NCI-H2171 treated with DMSO at 0.1 percent for 48 hours (cell line): ENCODE data around the gene RGS9.
"Not testable (repeated sequence)": the region's sequence is repeated elsewhere in the genome, so short reads cannot be mapped to it uniquely, and the experiment has no call there.

Experiments used
- DNase-seq: peaks from one replicate; lab custom pipeline; 2025; lab: John Stamatoyannopoulos, UW

The RGS9 gene

GRCh38 chr17:65183736-65184135 is 46.6 kb downstream of the RGS9 start:
- DNase-seq = no peak

- DNase-seq = no peak
Observed at GRCh38 chr17:65184235-65184959, 47.2 kb downstream of the RGS9 start.

GRCh38 chr17:65185062-65185461 is 47.9 kb downstream of the RGS9 start:
- DNase-seq = no peak

- DNase-seq = no peak
Observed at GRCh38 chr17:65185668-65186382, 48.7 kb downstream of the RGS9 start.

- DNase-seq = no peak
Observed at GRCh38 chr17:65190467-65191097, 53.4 kb downstream of the RGS9 start.

GRCh38 chr17:65191811-65192740 is 54.9 kb downstream of the RGS9 start:
- no peak for DNase-seq

- DNase-seq = no peak
Observed at GRCh38 chr17:65193305-65193704, 56.1 kb downstream of the RGS9 start.

- DNase-seq = no peak
Observed at GRCh38 chr17:65193716-65194293, 56.6 kb downstream of the RGS9 start.

- no peak for DNase-seq
Observed at GRCh38 chr17:65194670-65195334, 57.6 kb downstream of the RGS9 start.

- no peak for DNase-seq
Observed at GRCh38 chr17:65195716-65196115, 58.5 kb downstream of the RGS9 start.

GRCh38 chr17:65196617-65197016 is 59.4 kb downstream of the RGS9 start:
- no peak for DNase-seq

GRCh38 chr17:65197201-65197600 is 60.0 kb downstream of the RGS9 start:
- DNase-seq = no peak

- peak; percentile 77 for DNase-seq
Observed at GRCh38 chr17:65198653-65199382, 61.6 kb downstream of the RGS9 start.

GRCh38 chr17:65201331-65201730 is 64.2 kb downstream of the RGS9 start:
- DNase-seq = no peak

GRCh38 chr17:65202844-65203571 is 65.8 kb downstream of the RGS9 start:
- no peak for DNase-seq

- no peak for DNase-seq
Observed at GRCh38 chr17:65204001-65204400, 66.8 kb downstream of the RGS9 start.

GRCh38 chr17:65205655-65206054 is 68.5 kb downstream of the RGS9 start:
- DNase-seq = no peak

GRCh38 chr17:65207448-65207847 is 70.3 kb downstream of the RGS9 start:
- not testable (repeated sequence) for DNase-seq

- no peak for DNase-seq
Observed at GRCh38 chr17:65208717-65209116, 71.5 kb downstream of the RGS9 start.

GRCh38 chr17:65218261-65218660 is 81.1 kb downstream of the RGS9 start:
- DNase-seq = no peak
